Measurements from ENCODE around the gene XCR1.
A peak's percentile ranks its signal among the peaks of the same experiment; 100 is the strongest.
"Not testable (repeated sequence)": the region's sequence is repeated elsewhere in the genome, so short reads cannot be mapped to it uniquely, and the experiment has no call there.

The XCR1 gene
- 0.05 to 4.2 (median 0.13) reads per million in 17 experiments for total RNA-seq

- no peak for DNase-seq
Measured at GRCh38 chr3:46027021-46027705, at the start of gene XCR1. Gene XCR1, minus strand, starts transcription at chr3:46027483. Its CDS starts 5,536 bp downstream, at chr3:46021947.

GRCh38 chr3:46076606-46077005 is 49.3 kb upstream of the XCR1 start:
- DNase-seq: peak; percentile 30 to 62 (median 46)

- no peak for DNase-seq
Measured at GRCh38 chr3:46075816-46076215, 48.5 kb upstream of the XCR1 start.

GRCh38 chr3:46071222-46071858 is 44.1 kb upstream of the XCR1 start:
- DNase-seq: no peak

- DNase-seq: no peak
Measured at GRCh38 chr3:46070595-46071093, 43.4 kb upstream of the XCR1 start.

- DNase-seq: no peak
Measured at GRCh38 chr3:46068501-46068900, 41.2 kb upstream of the XCR1 start.

- DNase-seq: no peak
Measured at GRCh38 chr3:46067401-46067800, 40.1 kb upstream of the XCR1 start.

- DNase-seq: no peak
Measured at GRCh38 chr3:46065750-46066256, 38.5 kb upstream of the XCR1 start.

GRCh38 chr3:46065294-46065705 is 38.0 kb upstream of the XCR1 start:
- DNase-seq: no peak

- peak in 1 of 4 experiments; percentile 24 for DNase-seq
Measured at GRCh38 chr3:46062679-46063078, 35.4 kb upstream of the XCR1 start.

- no peak for DNase-seq
Measured at GRCh38 chr3:46061887-46062286, 34.6 kb upstream of the XCR1 start.

GRCh38 chr3:46061108-46061720 is 33.9 kb upstream of the XCR1 start:
- peak in 3 of 4 experiments; percentile 38 to 39 (median 38) for DNase-seq

- no peak for DNase-seq
Measured at GRCh38 chr3:46060551-46060950, 33.3 kb upstream of the XCR1 start.

- DNase-seq: peak; percentile 70 to 88 (median 82)
Measured at GRCh38 chr3:46059432-46059831, 32.1 kb upstream of the XCR1 start.

- no peak for DNase-seq
Measured at GRCh38 chr3:46058981-46059380, 31.7 kb upstream of the XCR1 start.

GRCh38 chr3:46057716-46058115 is 30.4 kb upstream of the XCR1 start:
- DNase-seq: no peak

- DNase-seq: no peak
Measured at GRCh38 chr3:46056686-46057085, 29.4 kb upstream of the XCR1 start.

- peak; percentile 60 to 73 (median 62) for DNase-seq
Measured at GRCh38 chr3:46053761-46054515, 26.7 kb upstream of the XCR1 start.

GRCh38 chr3:46053265-46053664 is 26.0 kb upstream of the XCR1 start:
- not testable (repeated sequence) for DNase-seq

- DNase-seq: no peak
Measured at GRCh38 chr3:46052531-46052930, 25.2 kb upstream of the XCR1 start.

- no peak for DNase-seq
Measured at GRCh38 chr3:46049093-46049492, 21.8 kb upstream of the XCR1 start.

GRCh38 chr3:46046231-46046630 is 18.9 kb upstream of the XCR1 start:
- DNase-seq: not testable (repeated sequence)

- no peak for DNase-seq
Measured at GRCh38 chr3:46038916-46039315, 11.6 kb upstream of the XCR1 start.
